GM18867 (cell line): ENCODE data around the gene PAX2.

ENCODE experiments used
- ATAC-seq: cut with Tn5 transposase; IDR thresholded peaks from one replicate; pipeline ENCODE4 v1.9.1; 2021; ENCODE audit warnings: mild to moderate bottlenecking, moderate library complexity; ENCODE audit not compliant: unreplicated experiment

Gene PAX2

GRCh38 chr10:100782461-100783244, 37.3 kb downstream of the PAX2 start:
- no peak for ATAC-seq

- ATAC-seq = no peak
Measured at GRCh38 chr10:100784126-100784525, 38.7 kb downstream of the PAX2 start.

DNA sequence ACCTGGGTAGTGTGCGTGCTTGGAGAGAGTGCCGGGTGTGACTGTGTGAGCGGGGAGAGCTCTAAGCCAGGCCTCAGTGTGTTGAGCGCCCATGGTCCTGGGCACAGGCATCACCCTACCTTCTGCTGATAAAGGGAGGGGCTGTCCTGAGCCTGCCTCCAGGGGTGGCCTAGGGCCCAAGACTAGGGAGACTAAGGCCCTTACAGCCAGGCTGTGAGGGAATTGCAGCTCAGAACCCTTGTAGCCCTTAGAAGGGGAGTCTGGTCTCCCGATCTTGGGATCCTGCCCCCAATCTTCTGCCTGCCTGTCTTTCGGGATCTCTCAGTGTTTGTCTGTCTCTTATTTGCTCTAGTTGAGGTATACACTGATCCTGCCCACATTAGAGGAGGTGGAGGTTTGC, 41.2 kb downstream of the PAX2 start:
- no peak for ATAC-seq

DNA sequence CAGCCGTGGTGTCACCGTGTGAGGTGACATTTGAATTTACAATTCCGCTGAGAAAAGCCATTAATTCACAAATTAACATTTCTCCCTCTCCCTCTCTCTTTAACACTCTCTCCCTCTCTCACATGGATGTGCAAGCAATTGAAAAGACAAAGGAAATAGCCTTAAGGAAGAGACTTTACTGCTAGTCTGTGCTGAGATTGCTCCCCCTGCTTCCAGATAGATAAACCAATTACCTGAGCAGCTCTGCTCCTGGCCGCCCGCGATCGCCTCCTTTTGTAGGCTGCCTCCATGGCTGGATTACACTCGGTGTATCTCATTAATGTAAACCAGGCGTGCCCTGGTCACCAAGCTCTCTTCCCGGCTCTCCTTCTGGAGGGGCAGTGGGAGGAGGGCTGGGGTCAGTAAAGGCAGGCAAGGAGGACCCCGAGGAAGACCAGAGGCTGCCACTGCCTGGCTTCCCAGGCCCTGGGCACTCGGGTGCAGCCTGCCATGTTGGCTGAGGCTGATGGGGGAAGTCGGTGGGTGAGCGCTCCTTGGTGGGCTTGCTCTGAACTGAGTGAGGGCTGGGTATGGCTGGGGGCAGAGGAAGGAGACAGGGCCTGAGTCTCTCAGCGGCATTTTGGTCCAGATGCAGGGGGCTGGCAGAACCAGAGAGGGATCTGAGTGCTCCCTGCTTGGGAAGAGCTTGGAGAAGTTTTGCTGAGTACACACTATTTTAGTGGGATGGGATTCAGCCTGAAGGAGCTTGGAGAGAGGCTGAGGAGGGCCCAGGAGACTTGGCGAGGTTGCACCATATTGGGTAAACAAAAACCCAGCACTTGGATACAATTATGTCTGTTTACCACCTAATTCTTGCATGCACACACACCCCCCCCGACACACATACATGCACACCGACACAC, 42.9 kb downstream of the PAX2 start:
- ATAC-seq = no peak

- no peak for ATAC-seq
Measured at GRCh38 chr10:100790761-100791208, 45.4 kb downstream of the PAX2 start.

DNA sequence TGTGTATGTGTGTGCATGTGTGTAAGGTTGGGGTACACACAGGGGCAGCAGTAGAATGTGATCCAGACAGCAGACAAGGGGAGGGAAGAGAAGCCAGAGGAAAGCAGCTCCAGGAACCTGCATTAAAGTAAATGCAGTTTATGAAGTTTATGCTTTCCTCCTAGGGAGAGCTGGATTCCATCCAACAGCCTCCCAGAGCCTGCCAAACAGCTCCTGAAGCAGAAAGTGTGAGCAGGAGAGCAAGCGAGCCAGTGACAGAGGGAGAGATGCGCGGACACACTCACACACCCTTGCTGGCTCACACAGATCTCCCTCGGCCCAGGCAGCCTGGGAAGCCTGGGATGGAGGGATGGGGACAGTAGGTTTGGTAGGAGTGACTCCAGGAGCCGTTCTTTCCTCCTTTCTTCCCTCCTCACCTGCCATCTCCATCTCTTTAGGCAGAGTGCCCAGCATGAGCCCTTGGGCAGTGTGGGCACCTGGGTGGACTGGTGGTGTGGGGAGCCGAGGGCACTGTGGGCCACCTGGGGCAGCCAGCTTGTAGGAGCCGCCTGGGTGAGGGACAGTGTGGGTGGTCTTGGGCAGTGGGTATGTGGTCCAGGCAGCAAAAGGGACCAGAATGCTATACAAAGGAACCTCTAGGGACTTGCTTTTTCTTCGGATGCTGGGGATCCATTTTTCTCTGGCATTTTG, 46.1 kb downstream of the PAX2 start:
- no peak for ATAC-seq

GRCh38 chr10:100792574-100792973, 47.2 kb downstream of the PAX2 start:
- no peak for ATAC-seq

DNA sequence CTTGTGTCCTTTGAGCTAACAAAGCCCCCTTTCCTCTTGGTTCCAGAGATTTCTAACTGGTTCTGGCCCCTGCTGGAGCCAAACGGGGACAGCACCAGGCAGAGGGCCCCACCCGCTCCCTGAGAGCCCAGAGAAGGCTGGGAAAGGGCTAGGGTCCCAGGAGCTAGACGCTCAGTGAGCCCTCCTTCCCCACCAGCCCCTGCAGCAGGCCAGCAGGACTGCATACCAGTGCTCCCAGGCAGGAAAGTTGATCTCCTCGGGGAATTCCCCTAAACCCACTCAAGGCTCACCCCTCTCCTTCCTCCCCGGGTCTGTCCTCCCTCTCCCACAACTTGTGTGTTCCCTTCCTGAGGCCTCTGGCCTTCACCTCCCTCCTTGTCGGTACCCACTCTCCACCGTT, 47.7 kb downstream of the PAX2 start:
- no peak for ATAC-seq

- ATAC-seq = no peak
Measured at GRCh38 chr10:100799881-100800280, 54.5 kb downstream of the PAX2 start.

- ATAC-seq = no peak
Measured at GRCh38 chr10:100800931-100801330, 55.5 kb downstream of the PAX2 start.

DNA sequence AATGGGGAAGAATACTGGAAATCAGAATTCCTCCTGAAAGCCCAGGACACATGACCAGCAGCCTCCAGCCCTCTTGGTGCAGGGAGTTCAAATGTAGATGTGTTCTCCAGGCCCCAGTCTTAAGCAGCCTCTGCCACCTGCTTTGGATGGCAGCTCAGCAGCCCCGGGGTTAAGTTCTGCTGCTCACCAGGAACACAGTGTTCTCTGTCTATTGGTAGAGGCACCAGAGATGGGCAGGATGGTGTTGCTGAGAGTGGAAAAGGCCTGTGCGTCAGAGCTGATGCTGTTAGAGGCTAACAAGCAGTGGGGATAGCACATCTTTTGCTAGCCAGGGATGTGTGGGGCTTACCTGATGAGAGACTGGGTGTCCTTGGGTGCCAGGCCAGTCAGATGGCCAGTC, 56.8 kb downstream of the PAX2 start:
- ATAC-seq = no peak

- ATAC-seq = no peak
Measured at GRCh38 chr10:100802607-100803006, 57.2 kb downstream of the PAX2 start.

- ATAC-seq = no peak
Measured at GRCh38 chr10:100803492-100803891, 58.1 kb downstream of the PAX2 start.

DNA sequence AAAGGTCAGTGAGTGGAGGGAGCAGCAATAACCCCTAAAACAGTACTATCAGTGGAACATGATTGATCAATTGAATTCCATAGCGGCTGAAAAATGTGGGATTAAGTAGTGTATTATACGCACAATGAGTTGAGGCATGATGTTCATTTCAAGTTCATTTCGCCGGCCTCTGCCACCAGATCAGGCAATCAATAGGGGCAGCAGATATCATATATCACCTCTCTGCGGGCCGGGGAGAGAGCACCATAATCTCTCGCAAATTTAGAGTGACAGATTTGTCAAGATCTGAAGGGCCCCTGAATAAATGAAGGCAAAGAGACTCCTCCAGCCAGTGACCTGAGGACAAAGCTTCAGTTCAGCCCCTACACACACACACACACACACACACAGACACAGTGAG, 58.5 kb downstream of the PAX2 start:
- ATAC-seq = no peak

DNA sequence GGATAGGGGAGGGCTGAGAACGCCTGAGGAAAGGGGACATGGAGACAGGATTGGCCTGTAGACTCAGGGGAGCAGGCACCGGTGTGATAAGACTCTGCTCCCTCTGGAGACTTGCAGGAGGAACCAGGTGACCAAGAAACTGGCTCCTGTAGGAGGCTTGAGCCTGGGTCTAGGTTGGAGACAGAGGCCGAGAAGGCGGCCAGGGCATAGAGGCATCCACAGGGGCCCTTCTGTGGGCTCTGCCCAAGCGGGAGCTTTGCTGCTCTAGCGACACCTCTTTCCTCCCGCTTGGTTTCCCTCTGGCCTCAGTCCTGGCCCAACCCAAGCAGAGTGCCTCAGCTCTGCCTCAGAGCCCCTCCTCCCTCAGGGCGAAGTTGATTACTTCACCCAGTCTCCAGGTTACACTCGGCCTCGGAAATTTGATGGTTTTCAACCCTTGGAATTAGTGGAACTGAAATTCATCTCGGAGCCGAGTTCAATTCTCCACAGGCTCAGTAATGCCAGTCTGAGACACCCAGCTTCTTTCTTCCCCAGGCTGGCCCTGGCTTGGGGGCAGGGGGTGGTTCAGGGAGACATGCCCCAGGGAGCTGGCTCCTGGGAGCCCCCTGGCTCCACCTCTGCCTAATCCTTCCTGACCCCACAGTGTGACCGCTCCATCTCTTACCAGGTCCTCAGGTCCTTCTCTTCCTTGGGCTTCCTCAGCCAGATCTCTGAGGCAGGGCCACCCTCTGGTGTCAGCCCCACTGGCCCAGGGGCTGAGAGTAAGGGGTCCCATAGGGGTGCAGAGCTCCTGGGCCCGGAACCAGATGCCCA, 60.4 kb downstream of the PAX2 start:
- no peak for ATAC-seq

DNA sequence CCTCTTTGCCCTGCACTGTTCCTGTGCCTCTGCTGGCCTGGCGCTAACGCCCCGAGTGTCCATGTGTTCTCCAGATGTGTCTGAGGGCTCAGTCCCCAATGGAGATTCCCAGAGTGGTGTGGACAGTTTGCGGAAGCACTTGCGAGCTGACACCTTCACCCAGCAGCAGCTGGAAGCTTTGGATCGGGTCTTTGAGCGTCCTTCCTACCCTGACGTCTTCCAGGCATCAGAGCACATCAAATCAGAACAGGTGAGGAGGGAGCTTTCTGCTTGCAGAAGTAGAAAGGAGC, 60.9 kb downstream of the PAX2 start:
- ATAC-seq = no peak

GRCh38 chr10:100807241-100807951, 62.0 kb downstream of the PAX2 start:
- ATAC-seq = no peak

DNA sequence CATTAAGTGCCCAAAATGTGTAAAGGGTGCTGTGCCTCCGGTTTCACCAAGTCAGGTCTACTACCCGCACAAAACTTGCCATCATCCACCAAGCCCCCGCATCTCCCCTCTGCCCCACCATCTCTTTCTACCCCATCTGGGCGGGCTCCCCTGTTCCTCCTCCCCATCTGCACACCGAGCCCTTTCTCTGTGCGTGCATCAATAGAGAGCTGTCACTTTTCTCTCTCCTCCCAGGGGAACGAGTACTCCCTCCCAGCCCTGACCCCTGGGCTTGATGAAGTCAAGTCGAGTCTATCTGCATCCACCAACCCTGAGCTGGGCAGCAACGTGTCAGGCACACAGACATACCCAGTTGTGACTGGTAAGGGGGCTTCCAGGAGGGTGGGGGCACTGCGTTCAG, 63.5 kb downstream of the PAX2 start:
- ATAC-seq = no peak

GRCh38 chr10:100810091-100810834, 64.9 kb downstream of the PAX2 start:
- no peak for ATAC-seq

GRCh38 chr10:100810835-100811116, 65.4 kb downstream of the PAX2 start:
- ATAC-seq = no peak
